ENCODE results near the gene ZKSCAN7.
"Not testable (repeated sequence)": the region's sequence is repeated elsewhere in the genome, so short reads cannot be mapped to it uniquely, and the experiment has no call there.

The ZKSCAN7 gene

DNA sequence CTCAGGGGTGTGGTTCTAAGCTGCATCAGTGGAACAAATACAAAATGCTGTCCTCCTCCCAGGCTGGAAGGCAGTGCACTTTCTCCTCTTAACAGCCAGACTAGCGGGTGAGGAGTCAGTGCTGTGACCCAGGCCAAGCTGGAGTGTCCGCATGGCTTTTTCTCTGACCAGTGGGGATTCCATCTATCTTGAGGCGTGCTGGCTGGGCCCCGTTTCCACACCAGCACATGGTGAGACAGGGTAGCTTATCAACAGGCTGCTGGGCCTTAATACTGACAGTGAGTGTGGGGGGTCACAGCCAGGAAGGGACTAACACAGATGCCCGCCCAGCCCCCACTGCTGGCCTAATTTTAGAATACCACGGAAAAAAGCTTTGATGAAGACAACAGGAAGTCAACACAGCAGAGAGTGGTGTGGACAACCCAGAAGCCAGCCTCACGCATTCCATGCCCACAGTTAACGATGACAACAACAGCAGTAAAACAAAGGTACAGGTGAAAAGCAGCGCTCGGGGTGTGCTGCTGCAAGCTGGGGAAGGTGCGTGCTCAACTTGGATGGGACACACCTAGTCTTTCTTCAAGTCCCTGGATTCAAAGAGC lies 22.5 kb downstream of the ZKSCAN7 start:
- DNase-seq = not testable (repeated sequence)

DNA sequence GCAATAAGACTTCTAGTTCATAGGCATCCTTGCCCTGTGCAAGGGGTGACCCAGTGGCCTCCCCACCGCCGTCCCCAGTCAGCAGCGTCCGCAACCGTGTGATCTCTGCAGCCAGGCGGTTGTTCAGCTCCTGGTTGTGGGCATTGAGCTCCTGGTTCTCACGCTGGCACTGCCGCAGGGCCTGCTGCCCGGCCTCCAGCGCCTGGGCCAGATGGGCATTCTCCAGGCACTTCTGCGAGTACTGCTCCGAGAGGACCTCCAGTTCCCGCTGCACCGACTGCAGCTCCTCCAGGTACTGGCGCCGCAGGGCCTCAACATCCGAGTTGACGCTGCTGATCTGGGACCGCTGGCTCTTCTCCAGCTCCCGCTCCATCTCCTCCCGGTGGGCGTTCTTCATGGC lies 23.3 kb downstream of the ZKSCAN7 start:
- not testable (repeated sequence) for DNase-seq

DNA sequence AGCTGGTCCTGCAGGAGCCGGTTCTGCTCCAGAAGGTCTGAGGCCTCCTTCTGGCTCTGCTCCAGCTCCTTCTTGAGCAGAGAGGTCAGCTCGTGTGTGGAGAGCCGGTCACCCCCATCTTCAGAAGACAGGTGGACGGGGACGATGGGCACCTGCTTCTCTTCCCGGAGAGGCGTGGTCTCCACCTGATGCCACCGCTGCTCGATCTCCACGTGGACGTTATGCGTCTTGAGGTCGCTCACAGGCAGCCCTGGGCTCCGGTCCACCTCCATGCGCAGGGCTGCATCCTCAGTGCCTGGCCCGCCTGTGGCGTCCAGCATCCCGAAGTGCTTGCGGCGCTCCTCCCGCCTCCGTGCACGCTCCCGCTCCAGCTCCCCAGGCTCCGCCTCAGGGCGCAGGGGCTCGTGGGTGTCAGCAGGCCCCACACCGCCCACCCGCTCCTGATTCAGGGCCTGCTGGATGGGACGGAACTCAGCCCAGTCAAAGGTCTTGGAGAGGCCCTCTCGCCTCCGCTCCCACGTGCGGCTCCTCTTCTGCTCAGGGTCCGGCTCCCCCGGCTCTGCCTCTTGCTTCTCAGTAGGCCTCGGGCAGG lies 24.0 kb downstream of the ZKSCAN7 start:
- not testable (repeated sequence) for DNase-seq

DNA sequence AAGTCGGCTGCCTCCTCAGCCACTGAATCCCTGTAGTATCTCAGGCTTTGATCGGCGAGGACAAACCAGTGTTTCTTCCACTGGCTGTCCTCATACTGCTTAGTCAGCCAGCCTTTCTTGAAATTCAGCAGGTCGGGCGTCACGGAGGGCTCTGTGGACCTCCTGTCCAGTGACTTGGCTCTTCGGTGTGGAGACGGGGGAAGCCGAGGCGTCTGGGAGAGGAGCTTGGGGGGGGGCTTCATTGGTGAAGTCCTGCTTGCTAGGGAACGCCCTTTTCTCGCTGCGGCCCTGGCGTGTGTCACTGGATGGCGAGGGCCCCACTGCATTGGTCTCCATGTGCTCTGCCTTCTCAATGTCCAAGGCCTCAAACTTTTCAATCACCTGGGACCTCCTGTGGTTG lies 24.8 kb downstream of the ZKSCAN7 start:
- not testable (repeated sequence) for DNase-seq

DNA sequence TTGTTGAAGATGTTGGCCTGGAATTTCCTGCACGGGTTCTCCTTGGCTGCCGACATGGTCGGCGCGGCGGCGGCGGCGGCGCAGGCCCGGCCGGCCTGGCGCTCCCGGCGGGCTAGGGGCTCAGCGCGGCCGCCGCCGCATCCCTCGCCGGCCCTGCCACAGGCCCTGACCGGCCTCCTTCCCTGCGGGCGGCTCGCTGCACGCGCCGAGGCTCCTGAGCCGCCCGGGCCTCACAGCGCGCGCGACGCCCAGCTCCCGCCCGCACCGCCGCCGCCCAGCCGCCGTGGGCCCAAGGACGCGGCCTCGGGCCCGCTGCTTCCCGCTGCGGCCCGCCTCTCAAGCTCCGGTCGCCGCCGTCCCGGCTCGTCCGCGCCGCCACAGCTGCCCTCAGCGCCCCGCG lies 26.0 kb downstream of the ZKSCAN7 start:
- DNase-seq = not testable (repeated sequence)

DNA sequence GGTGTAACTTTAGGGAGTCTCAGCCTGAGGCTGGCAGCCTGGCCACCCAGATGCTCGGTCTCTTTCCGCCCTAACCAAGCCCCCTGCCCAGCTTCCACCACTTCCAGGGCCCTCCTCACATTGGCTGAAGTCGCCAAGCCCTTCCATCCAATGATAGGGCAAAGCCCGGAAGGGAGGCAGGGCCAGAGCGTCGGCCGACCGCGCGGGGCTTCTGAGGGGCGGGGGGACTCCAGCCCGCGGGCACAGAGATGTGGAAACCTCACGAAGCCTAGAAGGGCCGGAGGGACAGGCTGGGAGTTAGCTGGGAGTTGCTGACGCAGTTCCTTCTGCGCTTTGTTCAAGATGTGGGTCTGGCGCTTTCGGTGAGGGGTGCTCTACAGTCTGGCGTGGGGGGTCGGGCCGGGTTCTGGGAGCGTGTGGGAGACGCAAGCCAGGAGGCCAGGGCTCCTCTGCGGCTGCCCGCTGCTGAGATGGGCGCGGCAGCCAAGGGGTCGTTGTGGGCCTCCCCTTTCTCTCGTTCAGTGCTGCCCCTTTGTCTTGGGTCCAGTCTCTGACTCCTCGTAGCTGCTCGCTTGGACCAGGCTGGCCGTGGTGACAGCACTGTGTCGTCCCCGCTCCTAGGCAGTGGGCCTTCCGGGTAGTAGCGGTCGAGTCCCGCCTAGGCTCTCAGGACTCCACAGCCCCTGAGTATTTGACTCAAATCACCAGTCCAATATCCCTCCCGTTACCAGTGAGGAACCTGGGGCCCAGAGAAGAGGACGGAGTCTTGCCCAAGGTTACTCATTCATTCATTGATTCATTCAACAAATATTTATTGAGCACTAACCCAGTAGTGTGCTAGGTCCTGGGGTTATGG lies 29.9 kb downstream of the ZKSCAN7 start, which contains the start of gene ZNF660:
TSS of gene ZNF660 (plus strand) at position 319 of the 856 bp plus-strand sequence. CDS start 9,230 bp downstream, outside the sequence.
- peak; percentile 62 to 85 for DNase-seq

DNA sequence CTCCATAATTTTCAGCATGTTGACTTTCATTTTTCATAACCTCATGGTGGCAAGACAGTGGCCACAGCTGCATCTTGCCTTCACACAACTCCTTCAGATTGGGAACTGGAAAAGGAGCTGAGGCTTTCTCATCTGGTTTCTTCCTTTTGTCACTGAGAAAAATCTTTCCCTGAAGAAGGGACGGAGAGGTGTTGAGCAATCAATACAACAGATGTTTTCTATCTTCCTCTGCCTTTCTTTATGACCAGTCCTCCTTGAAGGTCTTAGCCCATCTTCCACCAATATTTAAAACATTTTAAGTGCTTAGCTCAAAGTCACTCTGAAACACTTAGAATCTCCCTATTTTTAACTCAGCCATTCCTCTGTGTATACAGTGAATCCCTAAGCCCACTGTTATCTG lies 41.6 kb downstream of the ZKSCAN7 start:
- no peak for DNase-seq

DNA sequence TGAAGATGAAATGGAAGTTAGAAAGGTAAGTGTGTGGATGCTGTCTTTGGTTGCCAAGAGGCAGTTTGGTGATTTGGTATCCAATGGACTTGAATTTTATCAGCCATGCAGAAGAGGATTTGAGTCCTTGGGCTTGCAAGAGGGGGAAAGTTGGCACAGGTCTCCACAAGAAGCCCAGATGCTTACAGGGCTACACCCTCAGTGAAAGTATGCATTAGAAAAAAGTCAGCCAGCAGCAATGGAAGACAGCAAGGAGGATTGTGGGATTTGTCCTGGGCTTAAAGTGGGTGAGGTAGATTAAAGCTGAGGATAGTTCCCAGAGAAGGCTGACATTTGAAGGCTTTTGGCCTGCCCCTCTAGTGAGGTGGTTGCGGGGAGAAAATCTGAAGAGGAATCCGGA lies 46.8 kb downstream of the ZKSCAN7 start:
- no peak for DNase-seq

DNA sequence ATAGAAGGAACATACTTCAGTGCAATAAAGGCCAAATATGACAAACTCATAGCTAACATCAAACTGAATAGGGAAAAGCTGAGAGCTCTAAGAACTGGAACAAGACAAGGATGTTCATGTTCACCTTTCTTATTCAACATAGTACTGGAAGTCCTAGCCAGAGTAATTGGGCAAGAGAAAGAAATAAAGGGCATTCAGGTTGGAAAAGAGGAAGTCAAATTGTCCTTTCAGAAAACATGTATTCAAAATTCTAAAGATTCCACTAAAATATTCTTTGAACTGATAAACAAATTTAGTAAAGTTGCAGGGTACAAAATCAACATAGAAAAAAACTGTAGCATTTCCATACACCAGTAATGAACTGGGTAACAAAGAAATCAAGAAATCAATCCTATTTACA lies 57.7 kb downstream of the ZKSCAN7 start:
- DNase-seq = no peak

Data from NCI-H446 (cell line).